ENCODE results near the gene LRRC59.
"Not testable (repeated sequence)": the region's sequence is repeated elsewhere in the genome, so short reads cannot be mapped to it uniquely, and the experiment has no call there.

LRRC59 gene

GRCh38 chr17:50424246-50424995 lies 27.1 kb upstream of the LRRC59 start:
- DNase-seq: no peak

DNA sequence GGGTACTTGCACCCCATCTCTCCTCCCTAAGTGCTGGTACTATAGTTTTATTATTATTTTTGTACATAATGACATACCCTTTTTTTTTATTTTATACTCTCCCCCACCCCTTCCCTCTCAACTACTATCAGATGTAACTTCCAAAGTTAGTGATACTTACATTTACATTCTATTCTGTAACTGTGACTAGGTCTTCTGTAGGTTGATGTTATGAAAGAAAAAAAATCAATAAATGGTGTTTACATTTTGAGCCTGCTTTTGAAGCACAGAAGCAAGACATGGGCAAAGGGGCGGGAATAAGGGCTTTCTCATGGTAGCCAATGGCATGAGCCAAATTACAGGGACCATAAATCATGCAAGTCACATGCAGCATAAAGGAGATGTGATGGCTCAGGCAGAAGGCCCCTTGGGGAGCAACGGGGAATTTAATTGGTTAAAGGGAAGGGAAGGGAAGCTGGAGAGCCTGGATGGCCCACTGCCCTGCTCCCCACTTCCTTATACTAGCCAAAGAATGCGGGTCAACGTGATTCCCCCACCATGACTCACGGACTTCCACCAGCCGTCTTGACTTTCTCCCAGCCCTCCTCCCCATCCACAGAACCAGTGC lies 26.3 kb upstream of the LRRC59 start:
- no peak for DNase-seq

DNA sequence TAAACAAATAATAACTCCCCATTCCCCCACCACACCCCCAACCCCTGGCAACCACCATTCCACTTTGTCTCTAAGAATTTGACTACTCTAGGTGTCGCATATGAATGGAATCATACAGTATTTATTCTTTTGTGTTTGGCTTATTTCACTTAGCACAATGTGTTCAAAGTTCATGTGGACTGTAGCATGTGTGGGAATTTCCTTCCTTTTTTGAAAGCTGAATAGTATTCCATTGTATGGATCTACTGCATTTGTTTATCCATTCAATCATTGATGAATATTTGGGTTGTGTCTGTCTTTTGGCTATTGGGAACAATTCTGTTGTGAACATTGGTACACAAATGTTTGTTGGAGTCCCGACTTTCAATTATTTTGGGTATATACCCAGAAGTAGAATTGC lies 25.4 kb upstream of the LRRC59 start:
- no peak for DNase-seq

- no peak for DNase-seq
These were observed 24.2 kb upstream of the LRRC59 start for GRCh38 chr17:50421308-50422051.

DNA sequence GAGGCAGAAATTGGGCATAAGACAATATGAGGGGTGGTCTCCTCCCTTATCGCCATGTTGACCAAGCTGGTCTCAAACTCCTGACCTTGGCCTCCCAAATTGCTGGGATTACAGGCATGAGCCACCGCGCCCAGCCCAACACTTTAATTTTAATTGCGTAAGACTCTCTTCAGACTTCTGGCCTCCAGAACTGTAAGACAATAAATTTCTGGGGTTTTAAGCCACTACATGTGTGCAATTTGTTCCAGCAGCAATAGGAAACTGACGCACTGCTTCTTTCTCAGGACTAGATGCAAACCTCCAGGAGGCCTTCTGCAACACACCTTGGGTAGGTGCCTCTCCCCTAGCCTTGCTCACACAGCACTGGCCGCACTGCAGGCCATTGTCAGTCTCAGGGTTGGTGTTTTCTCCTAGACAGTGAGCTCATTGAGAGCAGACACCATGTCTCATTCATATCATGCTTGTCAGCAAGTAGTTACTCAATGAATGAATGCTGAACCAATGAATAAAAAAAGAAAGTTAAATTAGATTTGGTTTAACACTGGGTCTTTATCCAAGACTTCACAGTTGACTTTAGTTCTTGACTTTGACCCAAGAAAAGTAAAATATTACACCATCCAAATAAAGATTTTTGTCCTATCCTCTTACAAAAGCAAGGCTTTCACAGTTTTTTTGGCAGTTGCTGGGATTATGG lies 23.2 kb upstream of the LRRC59 start:
- no peak for DNase-seq

DNA sequence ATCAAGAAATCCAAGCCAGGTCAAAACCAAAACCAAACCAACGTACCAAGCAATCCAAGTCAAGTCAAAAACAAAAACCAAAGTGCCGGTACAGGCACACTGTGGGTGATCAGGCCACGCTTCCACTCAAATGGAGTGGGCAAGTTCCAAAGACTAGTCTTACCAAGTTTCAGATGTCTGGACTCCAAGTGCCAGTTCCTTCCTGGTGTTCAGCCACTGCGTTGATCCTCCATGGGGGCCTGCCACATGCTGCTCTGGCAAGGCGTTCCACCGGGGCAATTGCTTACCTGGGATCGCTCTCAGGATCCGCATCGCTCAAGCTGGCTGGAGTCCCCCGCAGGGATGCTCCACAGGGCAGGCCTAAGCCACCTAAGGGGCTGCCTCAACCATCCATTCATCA lies 22.3 kb upstream of the LRRC59 start:
- not testable (repeated sequence) for DNase-seq

GRCh38 chr17:50414808-50415207 lies 17.5 kb upstream of the LRRC59 start:
- no peak for DNase-seq

DNA sequence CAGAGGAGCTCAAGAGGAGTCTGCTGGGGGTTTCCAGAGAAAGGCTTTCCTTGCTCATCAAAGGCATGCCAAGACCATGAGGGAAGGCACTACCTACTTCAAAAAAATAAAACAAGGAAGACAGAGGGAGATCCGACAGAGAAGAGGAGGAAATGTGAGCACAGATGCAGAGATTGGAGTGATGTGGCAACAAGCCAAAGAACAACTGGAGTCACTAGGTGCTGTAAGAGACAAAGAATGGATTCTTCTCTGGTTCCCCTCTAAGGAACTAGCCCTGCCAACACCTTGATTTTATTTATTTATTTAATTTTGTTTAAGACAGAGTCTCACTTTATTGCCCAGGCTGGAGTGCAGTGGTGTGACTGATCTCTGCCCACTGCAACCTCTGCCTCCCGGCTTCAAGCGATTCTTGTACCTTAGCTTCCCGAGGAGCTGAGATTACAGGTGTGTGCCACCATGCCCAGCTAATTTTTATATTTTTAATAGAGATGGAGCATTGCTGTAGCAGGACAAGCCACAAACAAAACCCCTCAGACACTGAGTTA lies 14.9 kb upstream of the LRRC59 start:
- DNase-seq: no peak

DNA sequence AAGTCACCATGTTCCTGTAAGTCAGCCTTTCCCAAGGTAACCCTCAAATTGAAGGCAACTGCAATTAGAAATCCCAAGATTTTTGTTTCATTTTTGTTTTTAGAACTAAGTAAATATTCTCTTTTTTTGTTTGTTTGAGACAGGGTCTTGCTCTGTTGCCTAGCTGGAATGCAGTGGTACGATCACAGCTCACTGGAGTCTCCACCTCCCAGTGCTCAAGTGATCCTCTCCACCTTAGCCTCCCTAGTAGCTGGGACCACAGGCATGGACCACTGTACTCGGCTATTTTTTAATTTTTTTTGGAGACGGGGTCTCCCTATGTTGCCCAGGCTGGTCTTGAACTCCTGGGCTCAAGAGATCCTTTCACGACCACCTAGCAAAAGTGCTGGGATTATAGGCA lies 10.6 kb upstream of the LRRC59 start:
- DNase-seq: no peak

DNA sequence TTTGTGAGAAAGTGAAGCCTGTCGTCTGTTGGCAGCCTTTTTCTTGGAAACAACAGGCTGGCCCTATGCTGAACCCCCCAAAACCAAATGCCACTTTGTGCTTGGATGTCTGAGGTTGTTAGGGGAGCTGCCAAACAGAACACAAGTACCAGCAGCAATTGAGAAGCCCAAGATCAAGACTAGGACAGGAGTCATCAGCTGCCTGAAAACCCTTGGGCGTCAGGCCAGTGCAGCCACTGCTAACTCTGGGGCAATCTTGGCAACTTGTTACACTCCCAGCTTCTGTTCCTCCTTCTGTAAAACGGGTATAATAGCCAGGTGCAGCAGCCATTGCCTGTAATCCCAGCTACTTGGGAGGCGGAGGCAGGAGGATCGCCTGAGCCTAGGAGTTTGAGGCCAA lies 9.3 kb upstream of the LRRC59 start:
- DNase-seq: no peak

- not testable (repeated sequence) for DNase-seq
These were observed 8.0 kb upstream of the LRRC59 start for GRCh38 chr17:50405351-50405750.

DNA sequence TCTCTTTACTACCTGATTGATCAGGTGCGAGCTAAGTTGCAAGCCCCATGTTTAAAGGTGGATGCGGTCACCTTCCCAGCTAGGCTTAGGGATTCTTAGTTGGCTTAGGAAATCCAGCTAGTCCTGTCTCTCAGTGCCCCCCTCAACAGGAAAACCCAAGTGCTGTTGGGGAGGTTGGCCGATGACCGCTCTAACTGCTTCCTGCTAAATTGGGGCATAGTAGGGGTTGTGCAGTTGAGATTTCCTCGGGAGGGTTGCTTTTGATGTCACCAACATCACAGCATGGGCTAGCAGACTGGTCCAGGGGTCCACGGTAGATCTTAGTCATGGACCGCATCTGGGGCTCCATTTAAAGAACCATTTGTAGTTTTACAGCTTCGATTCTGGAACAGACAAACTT lies 2.3 kb upstream of the LRRC59 start:
- DNase-seq: not testable (repeated sequence)

GRCh38 chr17:50398672-50399071 lies 1.3 kb upstream of the LRRC59 start:
- DNase-seq: not testable (repeated sequence)

DNA sequence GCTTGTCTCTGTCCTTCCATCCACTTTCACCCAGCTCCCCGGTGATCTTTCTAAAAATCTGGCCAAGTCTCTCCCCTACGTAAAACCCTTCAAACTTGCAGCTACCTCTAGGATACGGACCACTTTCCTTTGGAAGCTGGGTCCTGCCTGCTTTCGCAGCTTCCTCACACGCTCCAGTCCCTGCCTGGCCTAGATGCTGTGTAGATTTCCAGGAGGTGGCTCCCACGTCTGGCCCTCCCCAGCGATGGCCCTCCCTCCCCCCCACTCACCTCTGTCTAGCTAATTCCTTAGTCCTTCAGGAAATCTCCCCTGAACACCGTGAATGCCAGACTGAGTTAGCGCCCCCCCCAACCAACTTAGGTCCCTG lies 579 bp upstream of the LRRC59 start:
- DNase-seq: no peak

- no peak for DNase-seq
These were observed 837 bp downstream of the LRRC59 start for GRCh38 chr17:50396261-50397110.

DNA sequence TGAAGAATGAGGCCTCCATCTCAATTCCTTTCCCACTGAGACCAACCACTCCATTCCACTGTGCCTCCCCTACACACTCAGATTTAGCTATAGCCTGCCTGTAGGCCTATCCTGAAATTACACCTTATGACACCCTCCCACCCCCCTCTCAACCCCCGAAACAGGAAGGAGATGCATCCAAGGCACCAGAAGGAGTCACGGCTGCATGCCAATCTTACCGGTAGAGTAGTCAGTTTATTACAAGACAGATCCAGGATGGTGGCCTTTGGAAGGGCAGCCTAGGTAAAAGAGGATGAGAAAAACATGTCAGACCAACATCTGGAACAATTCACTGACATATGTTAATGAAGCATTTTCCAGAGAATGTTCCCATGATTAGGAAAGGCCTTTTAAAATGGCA lies 2.6 kb downstream of the LRRC59 start:
- no peak for DNase-seq

DNA sequence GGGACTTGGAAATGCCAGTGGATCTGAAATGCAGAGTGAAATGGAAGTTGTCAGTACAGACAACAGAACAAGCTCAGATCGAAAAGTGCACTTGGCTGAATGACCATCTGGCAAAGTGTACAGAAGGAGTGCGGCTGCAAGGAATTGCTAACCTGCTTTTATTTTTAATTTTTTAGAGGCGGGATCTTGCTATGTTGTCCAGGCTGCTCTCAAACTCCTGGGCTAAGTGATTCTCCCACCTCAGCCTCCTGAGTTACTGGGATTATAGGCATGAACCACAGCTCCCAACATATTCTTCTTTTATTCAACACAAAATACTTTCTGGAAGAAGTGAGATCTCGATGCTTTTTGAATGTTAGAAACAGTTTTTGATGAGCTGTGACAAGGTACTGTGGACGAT lies 3.6 kb downstream of the LRRC59 start:
- no peak for DNase-seq

DNA sequence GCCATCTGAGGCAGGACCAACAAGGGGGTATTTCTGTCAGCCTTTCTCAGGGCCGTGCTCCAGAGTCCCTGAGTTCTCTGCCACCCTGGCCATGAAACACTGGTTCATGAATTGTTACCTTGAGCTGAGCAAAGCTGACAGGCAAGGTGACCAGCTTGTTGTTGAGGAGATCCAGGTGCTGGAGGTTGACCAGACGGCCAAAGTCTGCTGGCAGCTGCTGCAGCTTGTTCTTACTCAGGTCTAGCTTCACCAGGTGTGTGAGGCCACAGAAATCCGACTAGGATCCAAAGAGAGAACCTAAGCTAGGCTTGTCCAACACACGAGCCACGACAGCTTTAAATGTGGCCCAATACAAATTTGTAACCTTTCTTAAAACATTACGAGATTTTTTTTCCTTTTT lies 4.7 kb downstream of the LRRC59 start:
- DNase-seq: no peak

DNA sequence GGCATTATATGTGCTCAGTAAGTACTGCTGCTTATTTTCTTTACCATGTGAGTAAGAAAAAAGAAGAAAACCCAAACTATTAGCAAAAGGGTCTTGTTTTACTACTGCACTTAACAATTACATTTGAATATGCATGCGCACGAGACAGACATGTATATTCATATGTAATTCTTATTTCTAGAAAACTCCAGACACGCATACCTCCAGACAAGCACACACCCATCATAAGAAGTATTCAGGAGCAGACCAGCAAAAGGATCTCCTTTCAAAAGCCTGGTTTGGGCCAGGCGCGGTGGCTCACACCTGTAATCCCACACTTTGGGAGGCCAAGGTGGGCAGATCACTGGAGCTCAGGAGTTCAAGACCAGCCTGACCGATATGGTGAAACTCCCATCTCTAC lies 7.8 kb downstream of the LRRC59 start:
- no peak for DNase-seq

DNA sequence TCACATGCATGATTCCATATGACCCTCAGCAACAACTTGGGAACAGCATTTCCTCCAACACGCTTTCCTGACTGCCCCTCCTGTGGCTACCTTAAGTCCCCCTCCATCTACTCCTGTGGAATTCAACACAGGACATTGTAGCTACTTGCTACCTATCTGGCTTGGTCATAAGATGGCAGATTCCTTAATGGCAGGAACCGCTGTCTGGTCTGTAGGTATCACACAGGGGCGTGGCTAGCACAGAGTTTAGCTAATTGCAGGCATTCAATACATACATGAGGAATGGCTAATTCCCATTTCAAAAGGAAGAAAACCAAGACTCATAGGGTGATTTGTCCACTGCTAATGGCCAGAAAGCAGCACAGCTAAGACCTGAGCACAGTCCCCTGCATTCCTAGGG lies 8.6 kb downstream of the LRRC59 start:
- no peak for DNase-seq

DNA sequence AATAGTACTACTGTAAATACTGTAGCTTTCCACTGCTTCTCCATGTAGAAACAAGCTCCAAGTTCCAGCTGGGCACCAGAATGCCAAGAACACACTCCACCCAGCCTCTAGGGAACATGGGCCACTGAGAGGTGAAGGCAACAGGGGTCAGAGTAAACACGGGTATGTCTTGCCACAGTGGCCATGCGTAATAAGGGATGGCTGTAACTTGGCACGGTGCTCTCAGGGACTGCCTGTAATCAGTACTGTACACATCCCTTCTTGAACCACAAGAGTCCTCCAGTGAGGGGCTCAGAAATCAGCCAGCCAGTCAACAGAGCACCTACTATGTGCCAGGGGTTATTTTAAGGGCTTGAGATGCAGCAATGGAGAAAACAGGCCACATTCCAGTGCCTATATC lies 10.8 kb downstream of the LRRC59 start:
- no peak for DNase-seq

DNA sequence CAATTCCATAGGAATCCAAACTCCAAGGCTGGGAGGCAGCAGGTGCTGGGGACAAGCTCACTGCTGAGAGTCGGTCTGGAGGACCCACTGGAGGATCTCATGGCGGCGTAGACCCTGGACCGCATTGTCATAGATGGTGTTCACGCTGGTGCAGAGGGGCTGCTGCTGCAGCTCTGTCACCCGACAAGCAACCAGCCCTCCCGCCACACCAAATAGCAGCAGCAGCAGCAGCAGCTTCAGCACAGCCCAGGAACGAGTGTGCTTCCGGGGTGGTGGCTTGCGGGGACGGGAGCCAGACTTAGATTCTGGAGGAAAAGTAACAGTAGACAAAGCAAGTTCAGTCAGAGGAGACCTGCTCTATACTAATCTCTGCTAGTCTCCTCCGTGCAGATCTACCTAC lies 14.4 kb downstream of the LRRC59 start:
- DNase-seq: no peak
